ENCODE data around the gene TXK.

- TF ChIP-seq EZH2 (IDR thresholded peaks at IDR 0.05): no peak
- no peak for TF ChIP-seq CTCF (IDR thresholded peaks at IDR 0.05 in 2 of 3, conservative IDR thresholded peaks at IDR 0.05 in 1 of 3; ENCODE audit: borderline replicate concordance in 1 of 3, insufficient read depth in 1 of 3, low read depth in 2 of 3, low read length in 2 of 3)
Observed at GRCh38 chr4:48041535-48042137, 92.4 kb downstream of the TXK start.

Measured in HCT116 (cell line).